ENCODE measurements around the gene UHRF2.

The UHRF2 gene

DNA sequence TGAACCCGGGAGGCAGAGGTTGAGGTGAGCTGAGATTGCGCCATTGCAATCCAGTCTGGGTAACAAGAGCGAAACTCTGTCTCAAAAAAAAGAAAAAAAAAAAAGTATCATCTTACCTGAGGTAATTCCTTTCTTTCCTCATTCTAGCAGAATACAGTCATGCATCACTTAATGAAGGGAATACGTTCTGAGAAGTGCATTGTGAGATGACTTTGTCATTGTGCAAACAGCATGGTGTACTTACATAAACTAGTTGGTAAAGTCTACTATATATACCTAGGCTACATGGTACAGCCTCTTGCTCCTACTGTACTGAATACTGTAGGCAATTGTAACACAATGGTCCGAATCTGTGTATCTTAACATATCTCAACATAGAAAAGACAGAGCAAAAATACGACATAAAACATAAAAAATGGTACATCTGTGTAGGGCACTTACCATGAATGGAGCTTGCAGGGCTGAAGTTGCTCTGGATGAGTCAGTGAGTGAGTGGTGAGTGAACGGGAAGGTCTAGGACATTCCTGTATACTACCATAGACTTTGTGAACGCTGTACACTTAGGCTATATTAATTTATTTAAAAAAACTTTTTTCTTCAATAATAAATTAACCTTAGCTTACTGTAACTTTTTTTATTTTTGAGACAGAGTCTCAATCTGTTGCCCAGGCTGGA lies 132.2 kb downstream of the UHRF2 start:
- intact Hi-C loops (cut with DNase I): no loop called here
- no peak for DNase-seq

- DNase-seq: no peak
- intact Hi-C loops (cut with DNase I): no loop called here
These were observed 136.3 kb downstream of the UHRF2 start for GRCh38 chr9:6549106-6549800.

DNA sequence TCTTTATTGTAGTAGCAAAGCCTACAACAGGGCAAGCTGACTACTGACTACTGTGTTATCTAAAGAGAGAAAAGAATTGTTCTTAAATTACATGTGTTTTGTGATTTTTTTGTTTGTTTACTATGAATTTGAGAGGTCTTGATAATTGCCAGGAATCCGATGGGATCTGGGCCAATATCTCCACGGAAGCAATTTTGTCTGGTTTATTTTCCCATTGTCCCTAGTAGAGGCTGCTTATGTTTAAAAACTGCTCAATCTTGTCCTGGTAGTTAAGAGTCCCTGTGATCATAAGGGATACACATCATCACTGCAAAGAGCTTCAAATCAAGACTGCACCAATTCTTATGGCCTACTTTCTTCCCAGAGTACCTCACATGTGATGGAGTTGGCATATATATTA lies 138.1 kb downstream of the UHRF2 start:
- intact Hi-C loops (cut with DNase I): no loop called here

GRCh38 chr9:6552033-6552432 lies 139.0 kb downstream of the UHRF2 start:
- intact Hi-C loops (cut with DNase I): no loop called here
- no peak for DNase-seq

More for the DNA sequence above, 138.1 kb downstream of the UHRF2 start:
- no peak for DNase-seq

DNA sequence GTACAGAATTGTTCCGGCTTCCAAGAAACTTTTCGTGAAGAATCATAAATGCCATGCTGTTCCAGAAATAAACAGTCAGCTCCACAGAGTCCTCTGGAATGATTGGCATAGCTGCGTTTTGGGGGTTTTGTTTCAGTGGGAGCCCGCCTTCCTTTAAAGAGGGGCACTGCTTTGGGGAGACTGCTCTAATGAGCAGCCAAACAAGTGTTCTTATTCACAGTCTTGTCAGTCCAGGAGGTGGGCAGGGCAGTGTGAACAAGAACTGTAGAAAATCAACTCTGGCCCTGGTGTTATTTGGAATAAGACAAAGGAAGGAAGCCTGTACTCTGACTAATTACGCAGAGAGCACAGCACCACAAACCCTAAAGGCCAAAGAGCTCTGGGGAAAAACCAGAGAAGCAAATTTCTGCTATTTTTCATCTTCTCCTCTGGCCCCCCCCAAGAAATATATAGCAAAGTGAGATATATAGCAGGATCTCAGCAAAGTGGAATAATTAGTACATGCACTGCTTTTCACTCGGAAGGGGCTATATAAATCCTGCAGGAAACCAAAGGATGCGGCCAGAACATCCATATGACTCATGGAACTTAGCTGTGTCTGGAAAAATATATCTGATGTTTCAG lies 139.6 kb downstream of the UHRF2 start:
- no peak for DNase-seq
- intact Hi-C loops (cut with DNase I): no loop called here

- intact Hi-C loops (cut with DNase I): no loop called here
- DNase-seq: no peak
These were observed 140.9 kb downstream of the UHRF2 start for GRCh38 chr9:6553866-6554265.

Measured in head of caudate nucleus (tissue), 42 donors.